Upper lobe of left lung (tissue), 6 donors: ENCODE results near the gene PRKCH. TPM values are rescaled to one million over a fixed set of nuclear protein-coding genes. Genes with fewer than 3 reads are reported as not detected.

Experiments used
- ATAC-seq, 2 donors: fragments of 200-7000 bp; cut with Tn5 transposase; one replicate each; pipeline ENCODE4 v1.9.1; 2022; ENCODE audit warnings: mild to moderate bottlenecking in 2 of 2, moderate library complexity in 2 of 2; ENCODE audit not compliant: low FRiP score in 2 of 2
- DNase-seq, 2 donors: peaks; one replicate each; pipeline ENCODE4 v3.0.0-alpha.2; 2019 to 2020
- H3K27ac ChIP-seq, 4 donors: fragments of 200-600 bp; sonication (generic); one replicate each; pipeline ENCODE4 v1.5.1; 2016 to 2019
- H3K27me3 ChIP-seq, 4 donors: fragments of 200-600 bp; sonication (generic); one replicate each; pipeline ENCODE4 v1.5.1; 2017 to 2019
- H3K36me3 ChIP-seq, 4 donors: fragments of 200-600 bp; sonication (generic); one replicate each; pipeline ENCODE4 v1.5.1; 2016 to 2019
- H3K4me1 ChIP-seq, 4 donors: fragments of 200-600 bp; sonication (generic); one replicate each; pipeline ENCODE4 v1.5.1; 2018 to 2019
- H3K4me3 ChIP-seq, 4 donors: fragments of 200-600 bp; sonication (generic); one replicate each; pipeline ENCODE4 v1.5.1; 2017 to 2019; ENCODE audit warnings: mild to moderate bottlenecking in 2 of 4, moderate library complexity in 1 of 4
- H3K9me3 ChIP-seq, 4 donors: fragments of 200-600 bp; sonication (generic); one replicate each; pipeline ENCODE4 v1.5.1; 2018 to 2019
- CTCF ChIP-seq, 6 experiments: fragments of 450-650 bp in 4 of 6; fragments of 200-600 bp in 2 of 6; sonication (generic) in 2 of 6; IDR thresholded peaks; one replicate each; pipeline ENCODE4 v1.5.1; 2016 to 2019; ENCODE audit warnings: antibody characterized with exemption in 6 of 6
- EP300 ChIP-seq, 4 donors: sonication (generic); formaldehyde crosslinking; IDR thresholded peaks; one replicate each; pipeline ENCODE4 v1.5.1; 2017; ENCODE audit warnings: antibody characterized with exemption in 4 of 4, control low read depth in 2 of 4
- POLR2A ChIP-seq, 4 donors: fragments of 450-650 bp; IDR thresholded peaks; one replicate each; pipeline ENCODE4 v1.5.1; 2016 to 2017; ENCODE audit warnings: antibody characterized with exemption in 4 of 4, mild to moderate bottlenecking in 2 of 4
- POLR2AphosphoS5 ChIP-seq, 2 donors: sonication (generic); formaldehyde crosslinking; IDR thresholded peaks; one replicate each; pipeline ENCODE4 v1.5.1; 2017; ENCODE audit warnings: antibody characterized with exemption in 2 of 2
- WGBS, 2 donors: methylation state at CpG; one replicate each; pipeline ENCODE4 v1.1.5; 2017 to 2018; 5-methylcytosine and 5-hydroxymethylcytosine counted together
- total RNA-seq, 6 donors: library from RNA; depleted of rRNA in 4 of 6; stranded (reverse); fragments of >200 nt in 4 of 6; gene quantifications; one replicate each; pipeline versions ENCODE4 v1.1.0 to v1.2.1, GENCODE V29; 2016 to 2021
- donor health status: DM: no; HTN: no; CAD: no; lungs with moderate emphysema.
- donor health status: DM: no; HTN: yes; CAD: no; lungs with severe emphysema.

Gene PRKCH
- total RNA-seq, 6 donors from 2014 or later: 54.0 to 102 (median 76.6) TPM

DNA sequence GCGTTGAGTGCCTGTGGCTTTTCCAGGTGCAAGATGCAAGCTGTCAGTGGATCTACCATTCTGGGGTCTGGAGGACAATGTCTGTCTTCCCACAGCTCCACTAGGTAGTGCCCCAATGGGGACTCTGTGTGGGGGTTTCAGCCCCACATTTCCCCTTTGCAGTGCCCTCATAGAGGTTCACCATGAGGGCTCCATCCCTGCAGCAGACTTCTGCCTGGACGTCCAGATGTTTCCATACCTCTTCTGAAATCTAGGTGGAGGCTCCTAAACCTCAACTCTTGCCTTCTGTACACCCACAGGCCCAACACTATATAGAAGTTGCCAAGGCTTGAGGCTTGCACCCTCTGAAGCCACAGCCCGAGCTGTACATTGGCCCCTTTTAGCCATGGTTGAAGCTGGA is 52.9 kb downstream of the PRKCH start:
- H3K27ac ChIP-seq: no peak overlapping the region
- no peaks in the 10 kb centered on the region for H3K27me3 ChIP-seq
- ATAC-seq (no peak), DNase-seq (no peak)
- H3K36me3 ChIP-seq: no peaks in the 10 kb centered on the region
- H3K9me3 ChIP-seq: peaks cover 6 to 14% (median 8%) of the 10 kb centered on the region in 4 donors
- peaks cover 4 to 28% (median 5%) of the 10 kb centered on the region in 4 donors for H3K4me1 ChIP-seq
- H3K4me3 ChIP-seq: no peak overlapping the region
- 98 to 100% methylated on average over 2 to 3 of the region's 3 CpGs for WGBS, 2 donors
- TF ChIP-seq POLR2A (IDR thresholded peaks at IDR 0.05): no peak
- TF ChIP-seq POLR2AphosphoS5 (IDR thresholded peaks at IDR 0.05): no peak
- TF ChIP-seq EP300 (IDR thresholded peaks at IDR 0.05): no peak

GRCh38 chr14:61375218-61375617 is 53.8 kb downstream of the PRKCH start:
- TF ChIP-seq CTCF (IDR thresholded peaks at IDR 0.05): no peak
- TF ChIP-seq POLR2A (IDR thresholded peaks at IDR 0.05): no peak
- TF ChIP-seq POLR2AphosphoS5 (IDR thresholded peaks at IDR 0.05): no peak
- no peak for TF ChIP-seq EP300 (IDR thresholded peaks at IDR 0.05)
- peaks cover 6 to 14% (median 8%) of the 10 kb centered on the region in 4 donors for H3K9me3 ChIP-seq
- no peak for ATAC-seq
- 91 to 95% methylated on average over 3 of the region's 3 CpGs for WGBS, 2 donors
- no peak for DNase-seq
- no peak overlapping the region for H3K4me3 ChIP-seq
- no peaks in the 10 kb centered on the region for H3K36me3 ChIP-seq
- H3K27me3 ChIP-seq: no peaks in the 10 kb centered on the region
- H3K4me1 ChIP-seq: peaks cover under 1 to 23% (median 4%) of the 10 kb centered on the region in 4 donors
- no peak overlapping the region for H3K27ac ChIP-seq

DNA sequence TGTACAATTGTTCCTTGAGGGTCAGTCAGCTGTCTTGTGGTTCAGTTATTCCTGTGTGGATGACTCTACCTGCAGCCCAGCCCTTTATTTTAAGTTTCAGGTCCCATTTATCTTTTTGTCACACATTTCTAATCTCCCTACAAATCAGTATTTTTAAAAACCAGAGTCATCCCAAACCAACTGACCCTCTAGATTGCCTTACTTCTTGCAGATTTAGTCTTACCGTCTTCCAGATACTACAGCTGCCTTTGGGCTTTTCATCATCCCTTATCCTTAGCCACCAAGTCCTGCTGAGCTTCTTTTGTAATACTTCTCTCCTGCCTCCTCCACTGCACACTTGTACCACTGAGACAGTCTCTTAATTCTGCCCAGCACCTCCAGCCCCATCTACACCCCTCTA is 54.9 kb downstream of the PRKCH start:
- Histone ChIP-seq H3K4me1 (peaks cover 0 to 12% (median 2%) of the 10 kb centered on the region in 4 donors), H3K36me3 (no peaks in the 10 kb centered on the region), H3K9me3 (peaks cover 6 to 14% (median 8%) of the 10 kb centered on the region in 4 donors), H3K27ac (no peak overlapping the region), H3K27me3 (no peaks in the 10 kb centered on the region), H3K4me3 (no peak overlapping the region)
- no peak for DNase-seq
- no peak for ATAC-seq
- WGBS, 2 donors: 88 to 95% methylated on average over 1 of the region's 1 CpG
- TF ChIP-seq EP300 (IDR thresholded peaks at IDR 0.05): no peak
- TF ChIP-seq POLR2A (IDR thresholded peaks at IDR 0.05): no peak
- no peak for TF ChIP-seq CTCF (IDR thresholded peaks at IDR 0.05)
- no peak for TF ChIP-seq POLR2AphosphoS5 (IDR thresholded peaks at IDR 0.05)

DNA sequence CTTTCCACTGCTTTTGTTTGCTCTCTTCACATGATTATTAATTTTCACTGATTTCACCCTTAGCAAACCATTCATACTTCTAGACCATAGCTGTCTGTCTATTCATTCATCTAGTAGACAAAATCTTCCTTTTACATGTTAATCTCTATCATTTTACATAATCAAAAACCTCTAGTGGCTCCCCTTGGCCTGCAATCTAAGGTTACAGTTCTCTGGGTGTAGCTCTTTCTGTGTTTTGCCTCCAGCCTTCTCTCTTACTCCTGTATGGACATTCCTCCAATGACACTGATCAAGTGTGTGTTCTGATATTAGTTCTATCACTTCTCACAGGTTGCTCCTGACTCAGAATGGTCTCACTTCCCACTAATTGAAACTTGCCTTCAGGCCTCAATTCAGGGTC is 56.4 kb downstream of the PRKCH start:
- H3K4me3 ChIP-seq: no peak overlapping the region
- no peak for ATAC-seq
- peaks cover 6 to 14% (median 8%) of the 10 kb centered on the region in 4 donors for H3K9me3 ChIP-seq
- TF ChIP-seq POLR2AphosphoS5 (IDR thresholded peaks at IDR 0.05) (no peak), EP300 (IDR thresholded peaks at IDR 0.05) (no peak), CTCF (IDR thresholded peaks at IDR 0.05) (no peak)
- no peaks in the 10 kb centered on the region for H3K27me3 ChIP-seq
- peaks cover 4 to 18% (median 9%) of the 10 kb centered on the region in 4 donors for H3K4me1 ChIP-seq
- DNase-seq: no peak
- H3K36me3 ChIP-seq: no peaks in the 10 kb centered on the region
- H3K27ac ChIP-seq: no peak overlapping the region

GRCh38 chr14:61379639-61380184 is 58.3 kb downstream of the PRKCH start:
- WGBS, 2 donors: 81 to 83% methylated on average over 8 of the region's 8 CpGs
- peaks cover 11 to 31% (median 22%) of the 10 kb centered on the region in 4 donors for H3K4me1 ChIP-seq
- H3K9me3 ChIP-seq: peaks cover 0 to 4% (median 0%) of the 10 kb centered on the region in 4 donors
- no peak for ATAC-seq
- H3K27ac ChIP-seq: no peak overlapping the region
- DNase-seq: no peak
- H3K27me3 ChIP-seq: no peaks in the 10 kb centered on the region
- no peak overlapping the region for H3K4me3 ChIP-seq
- H3K36me3 ChIP-seq: no peaks in the 10 kb centered on the region
- TF ChIP-seq EP300 (IDR thresholded peaks at IDR 0.05) (no peak), POLR2A (IDR thresholded peaks at IDR 0.05) (no peak), POLR2AphosphoS5 (IDR thresholded peaks at IDR 0.05) (no peak), CTCF (IDR thresholded peaks at IDR 0.05) (no peak)
